A673 (cell line): Measurements from ENCODE around the gene FAM83F. TPM values are rescaled to one million over a fixed set of nuclear protein-coding genes. Genes with fewer than 3 reads are reported as not detected.

Source experiments
- BruUV-seq: library from RNA; stranded (reverse); fragments of 400-500 nt; replicated peaks from 2 replicates; lab custom pipeline; 2021; lab: Mats Ljungman, UMichigan
- CTCF ChIA-PET: fragments of 300-600 bp; sonication (Branson Sonifier 250); formaldehyde crosslinking; loops from one replicate; lab custom pipeline; 2022; ENCODE audit warnings: antibody characterized with exemption; lab: Charles Lee
- POLR2A ChIA-PET: fragments of 300-600 bp; sonication (Branson Sonifier 250); formaldehyde crosslinking; loops from one replicate; lab custom pipeline; 2022; ENCODE audit warnings: antibody characterized with exemption; ENCODE audit not compliant: low non-redundant PET; lab: Charles Lee
- DNase-seq: peaks from one replicate; pipeline ENCODE4 v3.0.0-alpha.2; 2015; ENCODE audit warnings: low spot score
- H3K27ac ChIP-seq: fragments of 200-600 bp; sonication (generic); 2 replicates; pipeline ENCODE4 v1.5.1; 2016; ENCODE audit warnings: mixed run types, low read depth, mild to moderate bottlenecking, mixed read lengths, antibody characterized with exemption, low read length; ENCODE audit not compliant: poor library complexity, severe bottlenecking
- H3K27me3 ChIP-seq: fragments of 200-600 bp; sonication (generic); replicated peaks from 2 replicates; pipeline ENCODE4 v1.6.1; 2017; ENCODE audit warnings: mixed run types, low read depth, mild to moderate bottlenecking, mixed read lengths, antibody characterized with exemption, low read length; ENCODE audit not compliant: insufficient read depth, poor library complexity
- H3K36me3 ChIP-seq: fragments of 200-600 bp; sonication (generic); 2 replicates; pipeline ENCODE4 v1.6.1; 2016; ENCODE audit warnings: mixed run types, mild to moderate bottlenecking, mixed read lengths, antibody characterized with exemption, low read length; ENCODE audit not compliant: insufficient read depth, poor library complexity, severe bottlenecking
- H3K4me1 ChIP-seq: fragments of 200-600 bp; sonication (generic); 2 replicates; pipeline ENCODE4 v1.6.1; 2017; ENCODE audit warnings: mixed run types, mild to moderate bottlenecking, mixed read lengths, antibody characterized with exemption, low read length; ENCODE audit not compliant: insufficient read depth, poor library complexity, severe bottlenecking
- H3K4me3 ChIP-seq: fragments of 200-600 bp; sonication (generic); 2 replicates; pipeline ENCODE4 v1.5.1; 2016; ENCODE audit warnings: low read depth, mixed run types, mild to moderate bottlenecking, mixed read lengths, low read length; ENCODE audit not compliant: poor library complexity, severe bottlenecking
- H3K9me3 ChIP-seq: fragments of 200-600 bp; sonication (generic); 2 replicates; pipeline ENCODE4 v1.6.1; 2016; ENCODE audit warnings: mixed run types, low read depth, mild to moderate bottlenecking, mixed read lengths, antibody characterized with exemption, low read length; ENCODE audit not compliant: poor library complexity, severe bottlenecking
- CTCF ChIP-seq: fragments of 300-800, 200-600 bp; sonication (generic); conservative IDR thresholded peaks from 2 replicates; pipeline ENCODE4 v1.5.1; 2017; ENCODE audit warnings: low read depth, mild to moderate bottlenecking, antibody characterized with exemption, low read length, moderate library complexity, mixed read lengths
- EZH2 ChIP-seq: fragments of 200-600 bp; sonication (generic); IDR thresholded peaks from 2 replicates; pipeline ENCODE4 v1.6.1; 2017; ENCODE audit warnings: borderline replicate concordance, low read depth, mild to moderate bottlenecking, mixed read lengths, antibody characterized with exemption, low read length; ENCODE audit not compliant: poor library complexity, severe bottlenecking
- intact Hi-C: fragments of 100-400 bp; cut with micrococcal nuclease; formaldehyde crosslinking; loops from one replicate; pipeline ENCODE4 v1.10.0; 2022; ENCODE audit not compliant: unreplicated experiment
- total RNA-seq: library from RNA; stranded (reverse); gene quantifications from 2 replicates; pipeline ENCODE4 v1.2.3, GENCODE V29; 2021

The FAM83F gene
- total RNA-seq, 1 experiment from 2014 or later: not detected

- BruUV-seq: no TSS peak
- Histone ChIP-seq H3K4me3 (no peak overlapping the region), H3K36me3 (no peaks in the 10 kb centered on the region), H3K4me1 (no peaks in the 10 kb centered on the region), H3K27ac (no peak overlapping the region), H3K27me3 (peaks cover 4% of the 10 kb centered on the region), H3K9me3 (no peaks in the 10 kb centered on the region)
- DNase-seq: no peak
- intact Hi-C loops: no loop called here
- TF ChIP-seq CTCF: no peak
- TF ChIP-seq EZH2: no peak
- ChIA-PET CTCF (no interaction called here), POLR2A (no interaction called here)
These were observed 32.7 kb upstream of the FAM83F start for GRCh38 chr22:39962071-39962470.

- Histone ChIP-seq H3K4me1 (no peaks in the 10 kb centered on the region), H3K27ac (no peak overlapping the region), H3K4me3 (no peak overlapping the region), H3K27me3 (peaks cover 13% of the 10 kb centered on the region), H3K9me3 (no peaks in the 10 kb centered on the region), H3K36me3 (no peaks in the 10 kb centered on the region)
- no TSS peak for BruUV-seq
- ChIA-PET POLR2A (no interaction called here), CTCF (no interaction called here)
- no peak for DNase-seq
- TF ChIP-seq EZH2: no peak
- intact Hi-C loops: no loop called here
These were observed 29.0 kb upstream of the FAM83F start for GRCh38 chr22:39965748-39966147.

- no peaks in the 10 kb centered on the region for H3K4me1 ChIP-seq
- intact Hi-C loops: no loop called here
- POLR2A ChIA-PET: no interaction called here
These were observed 28.3 kb upstream of the FAM83F start for GRCh38 chr22:39966470-39966869.

More at GRCh38 chr22:39966470-39966869, 28.3 kb upstream of the FAM83F start:
- no peak overlapping the region for H3K27ac ChIP-seq
- no TSS peak for BruUV-seq
- no peak for DNase-seq
- no peaks in the 10 kb centered on the region for H3K9me3 ChIP-seq
- no peak for TF ChIP-seq EZH2
- TF ChIP-seq CTCF: no peak
- no peak overlapping the region for H3K4me3 ChIP-seq
- no peaks in the 10 kb centered on the region for H3K36me3 ChIP-seq
- CTCF ChIA-PET: no interaction called here
- H3K27me3 ChIP-seq: peaks cover 16% of the 10 kb centered on the region
